ENCODE results near the gene LRP1-AS.

DNA sequence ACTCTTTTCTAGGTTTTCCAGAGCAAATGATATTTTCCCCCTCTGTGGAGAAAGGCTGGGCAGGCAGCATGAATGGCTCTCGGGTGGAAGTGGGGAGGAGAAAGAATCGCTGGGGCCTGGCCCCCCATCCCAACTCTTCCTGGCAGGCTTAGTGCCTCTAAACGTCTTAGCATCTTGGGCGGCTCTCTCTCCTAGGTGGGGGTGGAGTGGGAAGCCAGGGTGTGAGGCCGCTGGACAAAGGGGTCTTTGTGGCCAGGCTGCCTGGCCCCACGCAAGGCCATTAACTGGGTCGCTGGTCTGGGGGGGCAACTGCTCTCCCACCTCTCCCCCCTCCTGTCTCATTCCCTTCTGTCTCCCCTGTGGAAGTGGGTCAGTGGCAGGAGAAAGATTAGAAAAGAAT lies 4.7 kb downstream of the LRP1-AS start:
- TF ChIP-seq, protein P1, sequence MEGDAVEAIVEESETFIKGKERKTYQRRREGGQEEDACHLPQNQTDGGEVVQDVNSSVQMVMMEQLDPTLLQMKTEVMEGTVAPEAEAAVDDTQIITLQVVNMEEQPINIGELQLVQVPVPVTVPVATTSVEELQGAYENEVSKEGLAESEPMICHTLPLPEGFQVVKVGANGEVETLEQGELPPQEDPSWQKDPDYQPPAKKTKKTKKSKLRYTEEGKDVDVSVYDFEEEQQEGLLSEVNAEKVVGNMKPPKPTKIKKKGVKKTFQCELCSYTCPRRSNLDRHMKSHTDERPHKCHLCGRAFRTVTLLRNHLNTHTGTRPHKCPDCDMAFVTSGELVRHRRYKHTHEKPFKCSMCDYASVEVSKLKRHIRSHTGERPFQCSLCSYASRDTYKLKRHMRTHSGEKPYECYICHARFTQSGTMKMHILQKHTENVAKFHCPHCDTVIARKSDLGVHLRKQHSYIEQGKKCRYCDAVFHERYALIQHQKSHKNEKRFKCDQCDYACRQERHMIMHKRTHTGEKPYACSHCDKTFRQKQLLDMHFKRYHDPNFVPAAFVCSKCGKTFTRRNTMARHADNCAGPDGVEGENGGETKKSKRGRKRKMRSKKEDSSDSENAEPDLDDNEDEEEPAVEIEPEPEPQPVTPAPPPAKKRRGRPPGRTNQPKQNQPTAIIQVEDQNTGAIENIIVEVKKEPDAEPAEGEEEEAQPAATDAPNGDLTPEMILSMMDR (IDR thresholded peaks at IDR 0.05), result no peak
- no peak for TF ChIP-seq POLR2A (IDR thresholded peaks at IDR 0.05)
